PC-9 (cell line): ENCODE data around the gene PPARGC1A. TPM values are rescaled to one million over a fixed set of nuclear protein-coding genes. Genes with fewer than 3 reads are reported as not detected.

ENCODE experiments used
- BruUV-seq: library from RNA; stranded (reverse); fragments of 400-500 nt; replicated peaks from 2 replicates; lab custom pipeline; 2021; lab: Mats Ljungman, UMichigan
- CTCF ChIA-PET: fragments of 300-600 bp; sonication (Branson Sonifier 250); formaldehyde crosslinking; loops from one replicate; lab custom pipeline; 2022; ENCODE audit warnings: antibody characterized with exemption; lab: Charles Lee
- POLR2A ChIA-PET: fragments of 300-600 bp; sonication (Branson Sonifier 250); formaldehyde crosslinking; loops from one replicate; lab custom pipeline; 2022; ENCODE audit warnings: antibody characterized with exemption; ENCODE audit not compliant: unreplicated experiment; lab: Charles Lee
- DNase-seq, 2 experiments: peaks; one replicate each; pipeline versions ENCODE4 v3.0.0 to v3.0.0-alpha.2; 2015 to 2022; ENCODE audit warnings: mixed read lengths in 1 of 2
- H2AFZ ChIP-seq: fragments of 200-600 bp; sonication (generic); 2 replicates; pipeline ENCODE4 v1.8.1; 2017; ENCODE audit warnings: antibody characterized with exemption
- H3F3A ChIP-seq: fragments of 200-600 bp; sonication (generic); 2 replicates; pipeline ENCODE4 v1.8.1; 2017; ENCODE audit warnings: antibody characterized with exemption, mild to moderate bottlenecking, low read depth; ENCODE audit not compliant: insufficient read depth
- H3K27ac ChIP-seq: fragments of 200-600 bp; sonication (generic); 2 replicates; pipeline ENCODE4 v1.6.1; 2016; ENCODE audit warnings: mixed run types
- H3K27me3 ChIP-seq: fragments of 200-600 bp; sonication (generic); 2 replicates; pipeline ENCODE4 v1.6.1; 2016; ENCODE audit warnings: low read depth, mixed run types; ENCODE audit not compliant: insufficient read depth
- H3K36me3 ChIP-seq: fragments of 200-600 bp; sonication (generic); 2 replicates; pipeline ENCODE4 v1.6.1; 2016; ENCODE audit warnings: low read depth, mixed run types
- H3K4me1 ChIP-seq: fragments of 200-600 bp; sonication (generic); replicated peaks from 2 replicates; pipeline ENCODE4 v1.6.1; 2016; ENCODE audit warnings: mixed run types; ENCODE audit not compliant: insufficient read depth
- H3K4me2 ChIP-seq: fragments of 200-600 bp; sonication (generic); 2 replicates; pipeline ENCODE4 v1.6.1; 2017; ENCODE audit warnings: mixed run types
- H3K4me3 ChIP-seq: fragments of 200-600 bp; sonication (generic); 2 replicates; pipeline ENCODE4 v1.6.1; 2016; ENCODE audit warnings: mixed run types
- H3K79me2 ChIP-seq: fragments of 200-600 bp; sonication (generic); 2 replicates; pipeline ENCODE4 v1.6.1; 2017; ENCODE audit warnings: low read depth, mixed run types
- H3K9me2 ChIP-seq: fragments of 200-600 bp; sonication (generic); 2 replicates; pipeline ENCODE4 v1.8.1; 2017; ENCODE audit warnings: mild to moderate bottlenecking; ENCODE audit not compliant: insufficient read depth
- H3K9me3 ChIP-seq: fragments of 200-600 bp; sonication (generic); 2 replicates; pipeline ENCODE4 v1.8.1; 2016; ENCODE audit warnings: low read depth; ENCODE audit not compliant: insufficient read depth
- H4K20me1 ChIP-seq: fragments of 200-600 bp; sonication (generic); 2 replicates; pipeline ENCODE4 v1.8.1; 2017; ENCODE audit not compliant: insufficient read depth
- CTCF ChIP-seq: fragments of 200-600 bp; sonication (generic); conservative IDR thresholded peaks from 2 replicates; pipeline ENCODE4 v1.6.1; 2017; ENCODE audit warnings: mixed run types, antibody characterized with exemption, mild to moderate bottlenecking, moderate library complexity
- EZH2 ChIP-seq: fragments of 200-600 bp; sonication (generic); IDR thresholded peaks from 2 replicates; pipeline ENCODE4 v1.8.0; 2017; ENCODE audit warnings: antibody characterized with exemption, low read depth
- intact Hi-C: fragments of 100-400 bp; cut with micrococcal nuclease; formaldehyde crosslinking; loops from one replicate; pipeline ENCODE4 v1.10.0; 2022; ENCODE audit not compliant: unreplicated experiment
- total RNA-seq: library from RNA; stranded (reverse); gene quantifications from 2 replicates; pipeline ENCODE4 v1.2.3, GENCODE V29; 2021

Gene PPARGC1A
- total RNA-seq, 1 experiment from 2014 or later = not detected

- no TSS peak for BruUV-seq
Observed at GRCh38 chr4:23773884-23774636, 115.8 kb downstream of the PPARGC1A start.

GRCh38 chr4:23770011-23770410, 119.8 kb downstream of the PPARGC1A start:
- no peak for TF ChIP-seq CTCF
- no peak for TF ChIP-seq EZH2
- H3K9me2 ChIP-seq = no peaks in the 10 kb centered on the region
- no TSS peak for BruUV-seq

More at GRCh38 chr4:23773884-23774636, 115.8 kb downstream of the PPARGC1A start:
- no peaks in the 10 kb centered on the region for H3K36me3 ChIP-seq
- no peaks in the 10 kb centered on the region for H3K4me1 ChIP-seq
- no peaks in the 10 kb centered on the region for H3K27me3 ChIP-seq
- no peak overlapping the region for H3K4me3 ChIP-seq
- no peaks in the 10 kb centered on the region for H3F3A ChIP-seq
- H3K9me2 ChIP-seq = no peaks in the 10 kb centered on the region
- POLR2A ChIA-PET = no interaction called here
- H4K20me1 ChIP-seq = no peaks in the 10 kb centered on the region
- no peak overlapping the region for H3K27ac ChIP-seq
- no peak for DNase-seq
- CTCF ChIA-PET = interaction anchor here (0.7 kb wide), 1 partner anchor 328 kb away, joined by 4 read pairs; no protein-coding TSS in a partner anchor
- no peak overlapping the region for H2AFZ ChIP-seq
- H3K9me3 ChIP-seq = no peaks in the 10 kb centered on the region
- H3K79me2 ChIP-seq = no peaks in the 10 kb centered on the region
- no peak for TF ChIP-seq CTCF
- no peak for TF ChIP-seq EZH2
- intact Hi-C loops = no loop called here
- no peak overlapping the region for H3K4me2 ChIP-seq

GRCh38 chr4:23769406-23769805, 120.4 kb downstream of the PPARGC1A start:
- no peak overlapping the region for H3K4me3 ChIP-seq
- POLR2A ChIA-PET = interaction anchor here (0.6 kb wide), 1 partner anchor 571 kb away, joined by 8 read pairs; no protein-coding TSS in a partner anchor

More at GRCh38 chr4:23770011-23770410, 119.8 kb downstream of the PPARGC1A start:
- no peak overlapping the region for H2AFZ ChIP-seq
- H3F3A ChIP-seq = no peaks in the 10 kb centered on the region
- no peak for DNase-seq
- H3K4me1 ChIP-seq = no peaks in the 10 kb centered on the region
- intact Hi-C loops = no loop called here
- H3K4me2 ChIP-seq = no peak overlapping the region
- H3K4me3 ChIP-seq = no peak overlapping the region
- ChIA-PET POLR2A (no interaction called here), CTCF (no interaction called here)
- no peak overlapping the region for H3K27ac ChIP-seq
- H4K20me1 ChIP-seq = no peaks in the 10 kb centered on the region
- no peaks in the 10 kb centered on the region for H3K27me3 ChIP-seq
- no peaks in the 10 kb centered on the region for H3K79me2 ChIP-seq
- H3K9me3 ChIP-seq = no peaks in the 10 kb centered on the region
- no peaks in the 10 kb centered on the region for H3K36me3 ChIP-seq

More at GRCh38 chr4:23769406-23769805, 120.4 kb downstream of the PPARGC1A start:
- intact Hi-C loops = no loop called here
- H4K20me1 ChIP-seq = no peaks in the 10 kb centered on the region
- no peak for TF ChIP-seq CTCF
- TF ChIP-seq EZH2 = no peak
- no peaks in the 10 kb centered on the region for H3F3A ChIP-seq
- H3K36me3 ChIP-seq = no peaks in the 10 kb centered on the region
- BruUV-seq = no TSS peak
- H3K4me1 ChIP-seq = no peaks in the 10 kb centered on the region
- no peak overlapping the region for H2AFZ ChIP-seq
- CTCF ChIA-PET = interaction anchor here (0.6 kb wide), 1 partner anchor 20 kb away, joined by 3 read pairs; no protein-coding TSS in a partner anchor
- no peaks in the 10 kb centered on the region for H3K27me3 ChIP-seq
- no peaks in the 10 kb centered on the region for H3K79me2 ChIP-seq
- no peak for DNase-seq
- H3K9me3 ChIP-seq = no peaks in the 10 kb centered on the region
- H3K4me2 ChIP-seq = no peak overlapping the region
- H3K9me2 ChIP-seq = no peaks in the 10 kb centered on the region
- no peak overlapping the region for H3K27ac ChIP-seq
